GM04503 (cell line): ENCODE results near the gene CCNI2.

Experiments used
- DNase-seq: peaks from one replicate; pipeline ENCODE4 v3.0.0-alpha.2; 2012; ENCODE audit warnings: low read depth

Gene CCNI2

GRCh38 chr5:132750471-132751230 is 3.4 kb downstream of the CCNI2 start:
- no peak for DNase-seq

DNA sequence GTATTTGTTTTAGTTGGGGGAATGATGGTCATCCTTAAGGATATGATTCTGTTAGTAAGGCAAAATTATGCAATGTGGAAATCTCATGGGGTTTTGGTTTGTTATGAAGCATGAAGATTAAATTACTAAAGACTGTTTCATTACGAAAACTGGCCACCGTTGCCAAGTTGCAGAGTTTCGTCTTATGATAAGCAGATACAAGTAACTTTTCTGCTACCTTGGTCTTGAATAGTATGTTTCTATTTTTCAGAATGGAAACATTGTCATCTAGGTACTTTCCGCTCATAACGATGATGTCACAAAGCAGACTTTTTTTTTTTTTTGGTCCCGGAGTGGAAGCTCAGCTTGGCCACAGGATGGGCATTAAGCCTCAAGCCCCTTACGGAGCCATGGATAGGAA is 4.2 kb downstream of the CCNI2 start:
- DNase-seq: peak; percentile 63

GRCh38 chr5:132751971-132752580 is 4.8 kb downstream of the CCNI2 start:
- no peak for DNase-seq

DNA sequence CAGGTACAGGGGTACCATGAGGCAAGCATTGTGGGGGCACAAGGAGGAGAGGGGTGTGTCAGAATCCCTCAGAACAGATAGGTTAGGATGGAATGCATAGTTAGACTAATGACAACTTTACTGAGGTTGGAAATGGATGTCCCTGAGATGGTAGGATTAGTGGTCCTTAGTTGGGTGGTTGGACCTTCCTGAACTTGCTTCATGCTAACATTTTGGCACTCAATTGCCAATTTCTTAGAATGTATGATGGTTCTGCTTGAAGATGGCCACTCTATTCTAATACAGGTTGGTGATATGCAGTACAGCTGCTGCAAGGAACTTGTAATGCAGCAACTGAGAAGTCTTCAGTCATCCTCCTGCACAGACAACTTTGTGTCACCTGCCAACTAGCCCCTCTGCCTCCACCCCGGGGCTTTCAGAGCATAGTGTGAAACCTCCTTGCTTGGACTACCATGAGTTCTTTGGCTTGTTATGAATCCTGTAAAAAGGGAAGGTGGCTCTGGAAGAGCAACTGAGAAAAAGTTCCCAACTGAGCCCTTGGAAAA is 5.4 kb downstream of the CCNI2 start:
- no peak for DNase-seq

- no peak for DNase-seq
Observed at GRCh38 chr5:132753135-132753987, 6.1 kb downstream of the CCNI2 start.

DNA sequence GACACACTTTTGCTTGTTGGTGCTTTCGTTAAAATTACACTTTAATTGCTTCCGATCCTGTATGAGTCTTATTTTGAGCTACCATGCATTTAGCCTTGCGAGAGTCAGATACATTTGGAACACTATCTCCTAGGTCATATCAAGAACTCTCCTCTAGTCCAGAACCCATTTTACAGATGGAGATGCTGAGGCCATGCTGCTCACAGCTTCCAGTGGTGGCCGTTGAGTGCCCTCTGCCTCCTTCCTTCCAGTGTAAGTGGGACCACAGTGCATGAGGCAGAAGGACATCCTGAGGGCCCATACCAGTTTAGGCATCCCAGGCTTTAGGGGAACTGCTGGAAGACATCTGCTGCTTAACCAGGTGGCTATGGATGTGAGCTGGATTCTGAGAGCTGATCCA is 6.9 kb downstream of the CCNI2 start:
- no peak for DNase-seq

- no peak for DNase-seq
Observed at GRCh38 chr5:132754947-132755346, 7.7 kb downstream of the CCNI2 start.

DNA sequence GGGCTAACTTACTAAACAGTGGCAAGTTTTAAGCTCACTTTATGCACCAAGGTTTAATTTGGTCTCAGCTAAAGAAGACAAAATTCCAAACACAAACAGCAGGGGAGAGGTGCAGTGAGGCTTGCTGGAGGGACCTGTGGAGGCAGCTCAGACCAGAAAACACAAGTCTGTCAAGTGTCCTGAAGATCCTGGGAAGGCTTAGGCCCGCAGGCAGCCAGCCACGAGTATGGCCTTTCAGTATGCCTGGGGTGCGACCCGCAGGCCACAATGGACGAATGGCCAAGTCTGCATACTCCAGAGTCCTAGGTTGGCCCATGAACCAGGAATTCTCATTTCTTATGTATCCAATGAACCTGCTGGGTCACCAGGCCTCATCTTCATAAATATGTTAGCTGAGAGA is 9.3 kb downstream of the CCNI2 start:
- DNase-seq: no peak

DNA sequence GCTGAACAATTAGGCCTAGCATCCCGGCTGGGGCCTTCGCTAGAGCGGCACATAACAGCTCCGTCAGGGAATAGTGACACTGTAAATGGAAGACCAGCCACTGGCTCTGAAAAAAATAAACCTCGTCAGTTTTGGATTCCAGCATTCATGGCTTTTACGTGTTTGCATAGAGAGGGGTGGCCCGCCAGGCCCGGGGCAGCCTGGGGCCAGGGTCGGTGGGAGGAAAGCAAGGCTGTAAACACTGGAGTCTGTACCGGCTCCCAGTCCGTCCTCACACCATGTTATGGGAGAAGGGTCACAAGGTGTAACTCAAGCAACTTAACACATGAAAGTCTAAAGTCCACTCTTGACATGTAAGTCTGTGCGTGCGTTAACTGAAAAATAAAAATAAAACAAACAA is 11.2 kb downstream of the CCNI2 start:
- DNase-seq: no peak

DNA sequence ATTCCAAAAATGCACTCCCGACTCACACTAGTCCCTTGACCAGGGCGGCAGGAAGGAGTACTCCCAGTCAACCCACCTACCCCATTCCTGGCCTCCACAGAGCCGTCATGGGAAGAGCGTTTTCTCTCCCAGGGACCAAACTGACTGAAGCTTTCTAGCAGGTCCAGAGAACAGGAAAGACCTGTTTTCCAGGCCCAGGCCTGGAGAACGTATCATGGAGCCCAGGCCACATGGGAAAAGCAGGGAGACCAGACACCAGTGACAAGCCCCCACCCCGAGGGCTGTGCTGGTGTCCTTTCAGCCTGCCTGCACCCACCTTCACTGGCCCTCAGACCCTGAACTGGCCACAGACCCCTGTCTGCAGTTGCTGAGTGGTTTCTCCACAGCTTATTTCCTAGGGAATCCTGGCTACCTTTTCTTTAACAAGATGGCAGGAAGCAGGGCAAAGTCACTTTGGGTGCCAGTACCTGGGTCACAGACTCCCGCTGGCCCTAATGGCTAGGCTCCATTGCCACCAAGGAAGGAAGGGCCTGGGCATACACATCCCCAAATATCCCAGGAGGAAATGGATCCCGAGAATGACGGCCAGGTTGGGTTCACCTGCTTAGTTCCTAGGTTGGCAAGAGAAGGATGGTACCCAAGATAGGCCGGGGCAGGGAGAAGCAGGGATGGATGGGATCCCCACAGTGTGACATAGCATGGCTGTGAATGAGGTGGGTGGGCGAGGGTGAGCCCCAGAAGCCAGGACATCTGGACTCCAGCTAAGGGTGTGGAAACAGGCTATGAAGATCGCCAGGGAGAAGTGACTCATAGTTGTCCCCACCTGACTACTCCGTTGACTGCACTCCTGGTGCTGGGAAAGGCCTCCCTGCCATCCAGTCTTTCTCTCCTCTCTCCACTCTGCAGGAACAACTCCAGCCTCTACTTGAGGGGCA is 12.2 kb downstream of the CCNI2 start:
- no peak for DNase-seq

DNA sequence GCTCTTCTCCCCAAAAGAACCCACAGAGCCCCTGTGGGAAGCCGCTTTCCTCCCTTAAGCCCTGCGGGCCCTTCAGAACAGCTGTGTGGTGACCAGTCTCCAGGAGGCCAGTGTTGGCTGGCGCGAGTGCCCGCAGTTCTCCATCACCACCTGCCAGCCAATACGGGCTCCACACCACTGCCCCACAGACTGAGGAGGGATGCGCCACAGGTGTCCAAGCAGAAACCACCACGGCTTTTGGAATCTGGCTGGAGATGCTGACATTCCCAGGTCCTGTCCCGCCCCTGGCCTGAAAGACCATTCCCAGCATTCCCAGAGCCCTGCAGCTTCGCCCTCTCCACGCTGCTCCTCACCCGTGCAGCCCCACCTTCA is 12.8 kb downstream of the CCNI2 start:
- DNase-seq: no peak

DNA sequence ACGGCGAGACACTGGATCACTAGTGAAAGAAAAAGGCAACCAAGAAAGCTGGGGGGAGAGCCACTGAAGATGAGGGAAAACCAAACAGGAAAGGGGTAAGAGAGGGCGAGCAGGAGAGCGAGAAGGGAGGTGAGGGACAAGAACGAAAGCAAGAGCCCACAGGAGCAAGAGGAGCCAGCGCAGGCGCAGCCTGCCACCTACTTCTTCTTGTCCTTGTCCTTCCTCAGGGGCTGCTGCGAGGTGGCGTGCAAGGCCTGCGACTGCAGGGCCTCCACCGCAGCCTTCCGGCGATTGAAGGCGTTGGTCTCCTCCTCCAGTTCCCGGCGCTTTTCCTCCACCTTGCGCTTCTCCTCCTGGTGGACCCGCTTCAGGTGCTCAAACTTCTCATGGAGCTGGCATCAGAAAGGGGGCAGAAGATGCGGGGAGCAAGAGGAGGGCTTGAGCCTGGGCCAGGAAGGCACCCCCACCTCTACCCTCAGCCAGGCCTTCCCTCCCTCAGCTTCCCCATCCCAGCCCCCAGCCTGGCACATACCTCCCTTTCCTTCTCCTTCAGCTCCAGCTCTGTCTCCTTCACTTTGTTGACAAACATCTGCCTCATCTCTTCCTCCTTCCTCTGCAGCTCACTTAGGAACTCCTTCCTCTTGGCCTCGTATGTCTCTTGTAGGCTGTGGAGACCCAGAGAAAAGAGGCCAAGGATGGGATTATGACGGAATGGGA is 13.5 kb downstream of the CCNI2 start:
- DNase-seq: no peak

- DNase-seq: no peak
Observed at GRCh38 chr5:132761321-132762240, 14.4 kb downstream of the CCNI2 start.

DNA sequence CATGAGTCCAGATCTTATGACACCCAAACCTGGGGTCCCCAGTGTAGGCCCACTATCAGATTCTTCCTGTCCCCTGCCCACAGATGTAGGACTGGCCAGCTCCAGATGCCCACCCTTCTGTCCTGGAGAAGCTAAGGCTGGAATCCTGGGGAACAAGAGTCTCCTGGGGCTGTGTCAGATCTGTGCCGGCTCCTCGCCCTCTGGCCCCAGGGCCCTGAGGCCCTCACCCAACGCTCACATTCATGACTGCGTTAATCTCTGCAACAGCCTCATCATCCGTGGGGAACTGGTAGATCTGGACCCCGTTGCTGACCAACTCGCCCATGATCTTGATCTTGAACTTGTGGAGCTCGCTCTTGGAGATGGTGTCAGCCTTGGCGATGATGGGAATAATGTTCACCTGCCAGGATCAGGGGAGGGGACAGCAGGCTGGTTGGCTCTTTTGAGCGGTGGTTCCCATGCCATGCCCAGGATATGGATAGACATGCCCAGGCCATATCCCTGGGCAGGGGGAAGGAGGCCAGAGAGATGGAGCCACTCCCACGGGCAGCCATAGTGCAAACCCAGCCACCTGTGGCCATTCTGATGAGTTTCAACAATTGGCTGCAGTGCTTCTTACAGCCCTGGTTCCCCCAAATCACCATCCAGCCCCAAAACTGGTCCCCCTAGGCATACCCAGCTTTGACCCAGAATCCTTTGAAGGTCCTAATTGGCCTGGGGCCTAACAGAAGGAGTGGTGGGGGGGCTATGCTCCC is 15.2 kb downstream of the CCNI2 start:
- DNase-seq: no peak

GRCh38 chr5:132763181-132764036 is 16.2 kb downstream of the CCNI2 start:
- DNase-seq: no peak

DNA sequence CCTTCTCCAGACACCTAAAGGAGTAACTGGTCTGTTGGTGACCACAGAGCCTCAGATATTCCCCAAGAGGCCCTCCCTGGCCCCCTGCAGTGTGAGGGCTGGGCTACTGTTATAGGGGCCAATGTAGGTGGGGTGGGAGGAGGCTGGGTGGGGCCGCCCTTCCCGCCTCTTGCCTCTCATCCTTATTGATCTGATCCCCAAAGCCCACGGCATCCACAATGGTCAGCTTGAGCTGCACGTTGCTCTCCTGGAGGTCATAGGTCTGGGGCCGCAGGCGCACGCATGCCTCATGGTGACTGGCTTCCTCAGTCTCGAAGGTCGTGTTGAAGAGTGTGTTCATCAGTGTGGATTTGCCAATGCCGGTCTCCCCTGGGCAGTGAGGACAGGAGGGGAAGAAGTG is 16.8 kb downstream of the CCNI2 start:
- no peak for DNase-seq

- DNase-seq: no peak
Observed at GRCh38 chr5:132764671-132765238, 17.5 kb downstream of the CCNI2 start.
